Transverse colon (tissue), 4 donors: ENCODE data around the gene DNAH2. TPM values are rescaled to one million over a fixed set of nuclear protein-coding genes. Genes with fewer than 3 reads are reported as not detected.

Experiments
- DNase-seq: peaks from one replicate; pipeline ENCODE4 v3.0.0-alpha.2; 2019
- H3K27ac ChIP-seq, 4 donors: fragments of 200-600 bp; sonication (generic); 2 replicates each; pipeline ENCODE4 v1.5.1; 2016 to 2018; ENCODE audit warnings: inconsistent platforms in 4 of 4
- H3K27me3 ChIP-seq: fragments of 200-600 bp; sonication (generic); 2 replicates; pipeline ENCODE4 v1.5.1; 2017; ENCODE audit warnings: inconsistent platforms
- H3K36me3 ChIP-seq, 4 donors: fragments of 200-600 bp; sonication (generic); 2 replicates each; pipeline ENCODE4 v1.5.1; 2017 to 2019; ENCODE audit warnings: inconsistent platforms in 4 of 4
- H3K4me1 ChIP-seq, 4 donors: fragments of 200-600 bp; sonication (generic); 2 replicates each; pipeline ENCODE4 v1.5.1; 2017 to 2020; ENCODE audit warnings: inconsistent platforms in 4 of 4
- H3K4me3 ChIP-seq, 4 donors: fragments of 200-600 bp; sonication (generic); 1 replicate in 1 of 4; 2 replicates in 3 of 4; pipeline versions ENCODE4 v1.5.1 to v1.6.1; 2017 to 2019; ENCODE audit warnings: inconsistent platforms in 4 of 4
- H3K9me3 ChIP-seq, 2 donors: fragments of 200-600 bp; sonication (generic); 2 replicates each; pipeline ENCODE4 v1.5.1; 2017 to 2019; ENCODE audit warnings: inconsistent platforms in 2 of 2
- CTCF ChIP-seq, 5 experiments: fragments of 200-600 bp in 3 of 5; fragments of 450-650 bp in 2 of 5; sonication (generic) in 3 of 5; IDR thresholded peaks; 1 replicate in 2 of 5; 2 replicates in 3 of 5; pipeline ENCODE4 v1.5.1; 2016 to 2017; ENCODE audit warnings: antibody characterized with exemption in 5 of 5, inconsistent platforms in 3 of 5, mild to moderate bottlenecking in 2 of 5, moderate library complexity in 1 of 5
- EP300 ChIP-seq: sonication (generic); formaldehyde crosslinking; IDR thresholded peaks from one replicate; pipeline ENCODE4 v1.6.1; 2017; ENCODE audit warnings: antibody characterized with exemption, low read depth
- POLR2A ChIP-seq: fragments of 450-650 bp; IDR thresholded peaks from one replicate; pipeline ENCODE4 v1.6.1; 2016; ENCODE audit warnings: antibody characterized with exemption, mild to moderate bottlenecking, moderate library complexity
- POLR2AphosphoS5 ChIP-seq, 3 donors: sonication (generic); formaldehyde crosslinking; IDR thresholded peaks; one replicate each; pipeline ENCODE4 v1.6.1; 2016; ENCODE audit warnings: antibody characterized with exemption in 3 of 3
- WGBS, 2 donors: methylation state at CpG; one replicate each; pipeline ENCODE4 v1.1.5; 2018; ENCODE audit warnings: low coverage in 1 of 2; 5-methylcytosine and 5-hydroxymethylcytosine counted together
- in situ Hi-C, 4 donors: fragments of 200-750 bp; cut with MboI; loops; one replicate each; pipeline versions ENCODE4 v1.15.0 to v1.15.1; 2017; ENCODE audit warnings: low sequenced_read_pairs in 3 of 4, low pct_ligation_motif_present in 1 of 4, low pct_unique_long_range_greater_than_20kb in 1 of 4
- intact Hi-C: fragments of 100-400 bp; cut with DNase I; formaldehyde crosslinking; loops from one replicate; pipeline ENCODE4 v1.15.1; 2023; ENCODE audit warnings: low total_unique reads
- total RNA-seq, 4 donors: library from RNA; depleted of rRNA; stranded (reverse); fragments of >200 nt; gene quantifications; one replicate each; pipeline ENCODE4 v1.1.0, GENCODE V29; 2016

The DNAH2 gene
- total RNA-seq, 4 donors from 2014 or later = under 0.01 to 0.55 (median 0.18) TPM

DNA sequence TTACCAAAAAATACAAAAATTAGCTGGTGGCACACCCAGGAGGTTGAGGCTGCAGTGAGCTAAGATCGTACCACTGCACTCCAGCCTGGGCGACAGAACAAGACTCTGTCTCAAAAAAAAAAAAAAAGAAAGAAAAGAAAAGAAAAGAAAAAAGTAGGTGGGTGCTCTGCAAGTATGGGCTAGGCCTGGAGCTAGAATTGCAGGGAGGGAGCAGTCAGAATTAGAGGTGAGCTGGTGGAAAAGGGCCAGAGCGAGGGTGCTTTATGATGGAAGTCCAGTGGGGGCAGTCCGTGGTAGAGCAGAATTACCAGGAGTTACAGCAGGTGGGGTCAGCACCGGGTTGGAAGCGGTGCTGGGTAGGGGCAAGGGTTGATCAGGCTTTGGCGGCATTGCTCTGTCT is 59.5 kb downstream of the DNAH2 start:
- intact Hi-C loops = no loop called here
- Histone ChIP-seq H3K9me3 (no peaks in the 10 kb centered on the region), H3K27me3 (no peaks in the 10 kb centered on the region), H3K27ac (no peak overlapping the region), H3K4me3 (no peak overlapping the region), H3K36me3 (no peaks in the 10 kb centered on the region), H3K4me1 (no peaks in the 10 kb centered on the region)
- no peak for TF ChIP-seq POLR2A
- no peak for TF ChIP-seq EP300
- TF ChIP-seq POLR2AphosphoS5 (IDR thresholded peaks at IDR 0.05) = no peak
- TF ChIP-seq CTCF (IDR thresholded peaks at IDR 0.05) = no peak
- DNase-seq = no peak
- WGBS, 2 donors = 79 to 80% methylated on average over 3 to 7 of the region's 7 CpGs
- in situ Hi-C loops = no loop called here

DNA sequence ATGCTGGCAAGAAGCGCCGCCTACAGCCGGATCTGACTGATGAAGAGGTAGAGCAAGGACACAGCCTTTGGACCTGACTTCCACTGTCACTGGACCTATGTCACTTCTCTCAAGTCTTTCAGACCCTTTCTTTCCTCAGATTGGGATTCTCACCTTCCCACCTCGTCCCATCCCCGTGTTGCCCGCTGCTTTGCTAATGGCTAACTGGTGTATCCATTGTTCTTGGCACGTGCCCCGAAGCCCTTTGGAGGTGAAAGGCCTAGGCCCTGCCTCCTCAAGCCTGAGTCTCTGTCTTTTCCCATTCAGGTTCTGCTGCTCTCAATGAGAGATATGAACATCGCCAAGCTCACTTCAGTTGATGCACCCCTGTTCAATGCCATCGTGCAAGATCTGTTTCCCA is 63.2 kb downstream of the DNAH2 start:
- H3K9me3 ChIP-seq = no peaks in the 10 kb centered on the region
- no peaks in the 10 kb centered on the region for H3K27me3 ChIP-seq
- no peaks in the 10 kb centered on the region for H3K4me1 ChIP-seq
- 94 to 100% methylated on average over 1 to 10 of the region's 10 CpGs for WGBS, 2 donors
- H3K4me3 ChIP-seq = no peak overlapping the region
- TF ChIP-seq EP300 (no peak), POLR2A (no peak), CTCF (IDR thresholded peaks at IDR 0.05) (no peak), POLR2AphosphoS5 (IDR thresholded peaks at IDR 0.05) (no peak)
- H3K27ac ChIP-seq = no peak overlapping the region
- in situ Hi-C loops (no loop called here), intact Hi-C loops (no loop called here)
- H3K36me3 ChIP-seq = no peaks in the 10 kb centered on the region
- no peak for DNase-seq

- no peak for DNase-seq
- in situ Hi-C loops = no loop called here
- intact Hi-C loops = no loop called here
These were observed 63.9 kb downstream of the DNAH2 start for GRCh38 chr17:7781429-7781828.

DNA sequence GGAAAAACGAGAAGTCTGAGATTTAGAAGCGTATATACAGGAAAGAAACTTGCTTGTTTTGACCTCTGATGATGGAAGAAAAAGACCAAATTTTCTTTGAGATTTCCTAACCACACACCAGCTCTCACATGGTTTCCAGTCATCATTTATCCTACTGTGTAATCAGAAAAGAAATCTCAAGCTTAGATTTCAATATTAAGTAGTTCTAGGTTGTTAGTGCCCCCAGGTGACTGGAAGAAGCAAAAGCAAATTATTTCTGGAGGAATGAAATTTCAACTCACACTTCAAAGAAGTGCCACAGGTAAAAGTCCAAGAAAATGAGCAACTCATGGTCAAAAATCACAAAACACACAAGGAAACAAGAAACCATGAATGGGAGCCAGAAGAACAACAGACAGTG is 64.7 kb downstream of the DNAH2 start:
- Histone ChIP-seq H3K4me3 (no peak overlapping the region), H3K9me3 (no peaks in the 10 kb centered on the region), H3K4me1 (no peaks in the 10 kb centered on the region), H3K27me3 (no peaks in the 10 kb centered on the region), H3K36me3 (no peaks in the 10 kb centered on the region), H3K27ac (no peak overlapping the region)
- 54 to 73% methylated on average over 1 to 2 of the region's 2 CpGs for WGBS, 2 donors
- no peak for DNase-seq
- intact Hi-C loops = no loop called here
- in situ Hi-C loops = no loop called here
- TF ChIP-seq CTCF (IDR thresholded peaks at IDR 0.05) = no peak
- no peak for TF ChIP-seq EP300
- TF ChIP-seq POLR2A = no peak

More at GRCh38 chr17:7781429-7781828, 63.9 kb downstream of the DNAH2 start:
- no peaks in the 10 kb centered on the region for H3K4me1 ChIP-seq
- no peak overlapping the region for H3K4me3 ChIP-seq
- no peaks in the 10 kb centered on the region for H3K27me3 ChIP-seq
- WGBS, 2 donors = 46 to 79% methylated on average over 4 to 6 of the region's 6 CpGs
- no peaks in the 10 kb centered on the region for H3K36me3 ChIP-seq
- H3K9me3 ChIP-seq = no peaks in the 10 kb centered on the region
- H3K27ac ChIP-seq = no peak overlapping the region
- no peak for TF ChIP-seq POLR2AphosphoS5 (IDR thresholded peaks at IDR 0.05)
- no peak for TF ChIP-seq CTCF (IDR thresholded peaks at IDR 0.05)
- no peak for TF ChIP-seq EP300
- TF ChIP-seq POLR2A = no peak
